Omental fat pad (tissue), 4 donors: ENCODE data around the gene C10orf90. TPM values are rescaled to one million over a fixed set of nuclear protein-coding genes. Genes with fewer than 3 reads are reported as not detected.

Source experiments
- ATAC-seq: fragments of 150-250 bp; one replicate; pipeline ENCODE4 v1.9.1; 2016; ENCODE audit warnings: mild to moderate bottlenecking, moderate library complexity; ENCODE audit not compliant: low FRiP score
- DNase-seq: peaks from one replicate; pipeline ENCODE4 v3.0.0-alpha.2; 2019; ENCODE audit warnings: low spot score
- total RNA-seq, 4 donors: library from RNA; depleted of rRNA; stranded (reverse); fragments of >200 nt; gene quantifications; one replicate each; pipeline ENCODE4 v1.1.0, GENCODE V29; 2016
- TF ChIP-seq, protein P1 (sequence below), 3 donors: fragments of 450-650 bp; IDR thresholded peaks; one replicate each; pipeline ENCODE4 v1.5.1; 2016 to 2017; ENCODE audit warnings: antibody characterized with exemption in 3 of 3, mild to moderate bottlenecking in 3 of 3, moderate library complexity in 2 of 3

The C10orf90 gene
- total RNA-seq, 4 donors from 2014 or later, result 0.72 to 0.75 TPM; not detected in 2

DNA sequence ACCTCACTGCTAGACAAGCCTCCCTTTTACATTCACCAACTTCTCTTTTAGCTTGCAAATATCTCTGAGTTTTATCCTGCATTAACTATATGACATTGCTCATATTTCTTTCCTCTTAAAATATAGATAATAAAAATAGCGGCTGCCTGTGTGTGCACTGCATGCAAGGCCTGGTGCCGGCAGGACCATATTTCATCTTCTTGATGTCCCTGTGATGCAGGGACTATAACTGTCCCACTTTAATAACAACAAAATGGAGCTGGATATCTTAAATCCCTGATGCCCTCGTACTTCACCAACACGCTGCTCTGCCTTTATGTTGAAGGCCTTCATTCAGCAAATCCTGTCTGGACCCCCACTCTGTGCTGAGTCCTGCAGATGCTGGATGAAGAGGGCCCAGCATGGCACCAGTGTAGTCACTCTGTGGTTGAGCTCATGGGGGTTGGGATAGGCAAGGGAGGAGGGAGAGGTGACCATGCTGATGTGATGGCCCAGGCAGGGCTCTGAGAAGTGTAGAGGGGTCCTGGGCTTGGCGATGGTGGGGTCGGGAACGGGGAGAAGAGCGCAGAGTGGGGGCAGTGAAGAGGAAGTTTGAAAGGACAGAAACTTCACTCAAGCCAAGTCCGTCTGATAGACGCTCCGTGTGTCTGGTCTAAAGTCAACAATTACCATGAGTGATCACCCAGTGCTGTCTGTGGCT, 40.4 kb downstream of the C10orf90 start:
- ATAC-seq (no peak), DNase-seq (no peak)
- TF ChIP-seq, protein P1, sequence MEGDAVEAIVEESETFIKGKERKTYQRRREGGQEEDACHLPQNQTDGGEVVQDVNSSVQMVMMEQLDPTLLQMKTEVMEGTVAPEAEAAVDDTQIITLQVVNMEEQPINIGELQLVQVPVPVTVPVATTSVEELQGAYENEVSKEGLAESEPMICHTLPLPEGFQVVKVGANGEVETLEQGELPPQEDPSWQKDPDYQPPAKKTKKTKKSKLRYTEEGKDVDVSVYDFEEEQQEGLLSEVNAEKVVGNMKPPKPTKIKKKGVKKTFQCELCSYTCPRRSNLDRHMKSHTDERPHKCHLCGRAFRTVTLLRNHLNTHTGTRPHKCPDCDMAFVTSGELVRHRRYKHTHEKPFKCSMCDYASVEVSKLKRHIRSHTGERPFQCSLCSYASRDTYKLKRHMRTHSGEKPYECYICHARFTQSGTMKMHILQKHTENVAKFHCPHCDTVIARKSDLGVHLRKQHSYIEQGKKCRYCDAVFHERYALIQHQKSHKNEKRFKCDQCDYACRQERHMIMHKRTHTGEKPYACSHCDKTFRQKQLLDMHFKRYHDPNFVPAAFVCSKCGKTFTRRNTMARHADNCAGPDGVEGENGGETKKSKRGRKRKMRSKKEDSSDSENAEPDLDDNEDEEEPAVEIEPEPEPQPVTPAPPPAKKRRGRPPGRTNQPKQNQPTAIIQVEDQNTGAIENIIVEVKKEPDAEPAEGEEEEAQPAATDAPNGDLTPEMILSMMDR (IDR thresholded peaks at IDR 0.05), result no peak

DNA sequence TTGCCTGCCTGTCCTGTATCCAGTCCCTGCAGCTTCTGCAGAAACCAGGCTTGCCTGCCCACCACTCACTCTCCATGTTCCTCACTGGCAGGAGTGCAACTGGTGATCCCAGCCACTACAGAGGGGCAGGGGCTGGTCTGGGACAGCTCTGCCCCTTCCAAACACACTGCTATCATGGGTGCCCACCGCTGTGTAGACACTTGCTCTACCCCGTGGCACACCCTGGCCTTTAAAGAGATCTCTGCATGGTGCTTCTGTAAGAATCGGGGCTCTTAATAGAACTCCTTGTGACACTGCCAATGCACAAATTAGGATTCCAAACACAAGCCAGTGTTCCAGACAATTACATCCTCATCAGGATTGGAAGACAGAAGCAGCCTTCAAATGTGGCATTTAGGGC, 41.7 kb downstream of the C10orf90 start:
- DNase-seq, result no peak
- no peak for ATAC-seq
- TF ChIP-seq, protein P1 (IDR thresholded peaks at IDR 0.05), result no peak

DNA sequence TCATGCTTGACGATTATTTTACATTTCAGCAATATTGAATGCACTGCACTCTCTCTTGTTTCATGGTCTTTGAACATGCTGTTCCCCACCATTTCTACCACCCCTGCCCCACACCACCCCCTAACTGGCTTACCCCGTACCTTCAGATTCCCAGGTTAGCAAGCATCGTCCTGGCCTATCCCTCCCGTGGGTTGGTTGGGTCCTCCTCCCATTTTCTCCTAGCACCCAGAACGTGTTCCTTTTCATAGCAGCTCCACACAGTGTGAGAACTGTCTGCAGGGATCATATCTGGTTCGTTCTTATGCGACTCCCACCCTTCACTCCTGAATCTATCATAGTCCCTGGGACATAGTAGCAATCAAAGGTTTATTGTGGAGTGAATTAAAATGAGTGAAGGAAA, 48.6 kb downstream of the C10orf90 start:
- ATAC-seq (no peak), DNase-seq (no peak)
- TF ChIP-seq, protein P1 (IDR thresholded peaks at IDR 0.05), result no peak

DNA sequence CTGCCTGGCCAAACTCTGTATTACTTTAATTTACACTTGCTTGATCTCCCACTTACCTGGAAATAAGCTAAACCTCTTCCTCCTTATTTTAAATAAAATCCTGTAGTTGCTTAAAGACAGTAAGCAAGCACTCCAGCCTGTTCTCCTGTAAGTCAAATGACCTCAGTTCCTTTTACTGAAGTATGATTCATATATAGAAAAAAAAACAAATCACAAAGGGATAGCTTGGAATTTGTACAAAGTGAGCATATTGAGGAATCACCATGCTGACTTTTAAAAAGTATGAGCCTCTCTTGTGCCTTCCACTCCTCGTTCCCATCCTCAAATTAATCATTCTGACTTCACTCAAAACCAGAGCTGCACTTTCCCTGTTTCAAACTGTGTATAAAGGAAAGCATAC, 52.0 kb downstream of the C10orf90 start:
- no peak for DNase-seq
- ATAC-seq, result no peak
- TF ChIP-seq, protein P1 (IDR thresholded peaks at IDR 0.05), result no peak

DNA sequence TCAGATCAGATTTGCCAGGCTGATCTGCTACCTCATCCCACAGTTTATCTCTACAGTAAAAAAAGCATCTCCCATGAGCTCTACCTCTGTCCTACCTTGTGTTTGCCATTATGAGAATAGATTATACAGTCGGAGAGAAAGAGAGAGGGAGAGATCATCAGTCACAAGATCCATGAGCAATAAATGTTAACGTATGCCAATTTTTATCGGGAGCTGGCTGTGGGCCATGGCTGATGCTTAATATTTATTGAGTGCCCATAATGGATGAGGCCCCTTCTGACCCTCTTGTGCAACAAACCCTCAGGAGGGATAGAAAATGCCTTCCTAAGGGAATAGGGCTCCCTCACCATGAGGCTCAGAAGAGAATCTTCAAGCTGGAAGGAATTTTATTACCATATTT, 52.8 kb downstream of the C10orf90 start:
- TF ChIP-seq, protein P1 (IDR thresholded peaks at IDR 0.05), result no peak
- ATAC-seq, result no peak
- no peak for DNase-seq

DNA sequence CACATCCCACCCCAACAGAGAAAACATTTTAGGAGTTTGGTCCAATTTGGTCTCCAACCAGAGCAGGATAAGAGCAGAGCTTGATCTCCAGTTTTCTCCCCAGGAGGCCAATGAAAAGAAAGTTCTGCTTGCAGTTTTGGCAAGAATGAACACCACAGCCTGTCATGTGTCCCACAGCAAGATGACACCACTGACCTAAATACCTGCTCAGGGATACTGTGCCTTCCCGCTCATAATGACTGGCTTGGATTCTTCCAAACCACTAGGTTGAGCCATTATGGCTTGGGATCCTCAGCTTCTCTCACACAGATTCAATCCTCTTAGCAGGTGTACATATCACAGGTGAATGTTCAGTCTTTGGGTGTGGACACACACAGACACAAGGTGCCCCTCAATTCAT, 53.3 kb downstream of the C10orf90 start:
- ATAC-seq (no peak), DNase-seq (no peak)
- TF ChIP-seq, protein P1 (IDR thresholded peaks at IDR 0.05), result no peak

DNA sequence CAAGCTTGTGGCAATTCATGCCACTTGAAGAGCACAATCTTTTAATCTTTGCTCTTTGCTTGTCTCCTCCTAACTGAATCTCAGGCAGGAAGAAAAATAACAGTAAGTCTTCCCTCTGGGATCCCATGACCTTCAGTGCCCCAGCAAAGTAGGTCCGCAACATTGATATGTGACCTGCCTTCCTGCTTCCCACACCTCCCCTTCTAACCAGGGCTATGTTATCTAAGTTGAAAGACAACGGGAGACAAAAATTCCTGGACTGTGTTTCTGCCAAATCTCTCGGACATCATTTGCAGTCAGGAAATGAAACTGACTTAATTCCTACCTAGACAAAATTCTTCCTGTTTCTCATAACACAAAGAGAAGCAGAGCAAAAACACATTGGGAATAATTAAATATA, 53.8 kb downstream of the C10orf90 start:
- DNase-seq, result no peak
- TF ChIP-seq, protein P1 (IDR thresholded peaks at IDR 0.05), result no peak
- ATAC-seq, result no peak
